ENCODE results near the gene SRPX2.
"Not testable (repeated sequence)": the region's sequence is repeated elsewhere in the genome, so short reads cannot be mapped to it uniquely, and the experiment has no call there.

Gene SRPX2

GRCh38 chrX:100719139-100719538 lies 75.1 kb downstream of the SRPX2 start:
- TF ChIP-seq CTCF (conservative IDR thresholded peaks at IDR 0.05) = no peak
- no peak overlapping the region for H3K27ac ChIP-seq

- TF ChIP-seq CTCF (conservative IDR thresholded peaks at IDR 0.05) = no peak
- no peak overlapping the region for H3K27ac ChIP-seq
These were observed 76.3 kb downstream of the SRPX2 start for GRCh38 chrX:100720301-100720700.

GRCh38 chrX:100721328-100721727 lies 77.3 kb downstream of the SRPX2 start:
- TF ChIP-seq CTCF (conservative IDR thresholded peaks at IDR 0.05) = no peak
- no peak overlapping the region for H3K27ac ChIP-seq

- not testable (repeated sequence) for H3K27ac ChIP-seq
These were observed 80.0 kb downstream of the SRPX2 start for GRCh38 chrX:100724006-100724405.

All from VCaP (cell line).